GM19372 (cell line): ENCODE data around the gene ZNF512.

Experiments used
- ATAC-seq: cut with Tn5 transposase; IDR thresholded peaks from one replicate; pipeline ENCODE4 v1.9.1; 2021; ENCODE audit warnings: mild to moderate bottlenecking, low read depth, moderate library complexity; ENCODE audit not compliant: unreplicated experiment

Gene ZNF512

DNA sequence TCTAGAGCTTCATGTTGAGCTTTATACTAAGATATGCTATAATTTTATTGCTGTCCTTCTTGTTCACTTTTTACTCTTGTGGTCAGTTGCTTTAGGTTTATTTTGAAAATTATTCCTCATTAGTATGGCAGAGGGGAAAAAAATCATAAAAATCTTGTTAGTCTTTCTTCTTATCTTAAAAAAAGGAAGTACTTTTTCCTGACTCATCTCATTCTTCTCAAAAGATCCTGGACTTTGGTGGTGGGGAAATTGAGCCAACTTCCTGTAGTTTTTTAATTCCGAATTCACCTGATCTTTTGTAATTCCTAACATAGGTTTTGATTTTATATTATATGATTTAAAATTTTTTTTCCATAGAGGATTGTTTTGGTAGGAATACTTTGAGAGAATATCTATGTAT lies 84.6 kb downstream of the ZNF512 start:
- ATAC-seq: no peak

GRCh38 chr2:27671235-27671634 lies 88.4 kb downstream of the ZNF512 start:
- ATAC-seq: no peak
